ENCODE data around the gene CAPRIN2. TPM values are rescaled to one million over a fixed set of nuclear protein-coding genes. Genes with fewer than 3 reads are reported as not detected.

Gene CAPRIN2
- total RNA-seq, 1 donor from 2014 or later, result 20.4 TPM

GRCh38 chr12:30794591-30795409 is 40.0 kb upstream of the CAPRIN2 start:
- Histone ChIP-seq H3K4me1 (peaks cover 20% of the 10 kb centered on the region), H3K27ac (no peak overlapping the region), H3K27me3 (ENCODE audit: low read depth) (peaks cover 26% of the 10 kb centered on the region), H3K4me3 (peak overlapping the region; percentile 55), H3K36me3 (no peaks in the 10 kb centered on the region), H3K9me3 (no peaks in the 10 kb centered on the region)
- intact Hi-C loops (cut with DNase I), result no loop called here
- TF ChIP-seq CTCF (IDR thresholded peaks at IDR 0.05), result no peak
- DNase-seq (no peak), ATAC-seq (peak in 1 of 2 donors; percentile 13)

GRCh38 chr12:30794020-30794419 is 39.3 kb upstream of the CAPRIN2 start:
- ATAC-seq, result no peak
- no peak overlapping the region for H3K4me3 ChIP-seq

GRCh38 chr12:30792648-30793499 is 38.1 kb upstream of the CAPRIN2 start:
- Histone ChIP-seq H3K9me3 (no peaks in the 10 kb centered on the region), H3K4me1 (peaks cover 20% of the 10 kb centered on the region), H3K27me3 (ENCODE audit: low read depth) (peaks cover 26% of the 10 kb centered on the region), H3K4me3 (no peak overlapping the region), H3K27ac (no peak overlapping the region), H3K36me3 (no peaks in the 10 kb centered on the region)
- TF ChIP-seq CTCF (IDR thresholded peaks at IDR 0.05), result no peak
- ATAC-seq (no peak), DNase-seq (no peak)
- intact Hi-C loops (cut with DNase I), result no loop called here

More at GRCh38 chr12:30794020-30794419, 39.3 kb upstream of the CAPRIN2 start:
- no peak for TF ChIP-seq CTCF (IDR thresholded peaks at IDR 0.05)
- no peak for DNase-seq
- intact Hi-C loops (cut with DNase I), result no loop called here
- peaks cover 26% of the 10 kb centered on the region for H3K27me3 ChIP-seq (ENCODE audit: low read depth)
- no peaks in the 10 kb centered on the region for H3K36me3 ChIP-seq
- H3K9me3 ChIP-seq, result no peaks in the 10 kb centered on the region
- no peak overlapping the region for H3K27ac ChIP-seq
- peaks cover 20% of the 10 kb centered on the region for H3K4me1 ChIP-seq

GRCh38 chr12:30792085-30792484 is 37.3 kb upstream of the CAPRIN2 start:
- H3K9me3 ChIP-seq, result no peaks in the 10 kb centered on the region
- TF ChIP-seq CTCF (IDR thresholded peaks at IDR 0.05), result no peak
- peaks cover 18% of the 10 kb centered on the region for H3K4me1 ChIP-seq
- intact Hi-C loops (cut with DNase I), result no loop called here
- H3K4me3 ChIP-seq, result no peak overlapping the region
- no peak overlapping the region for H3K27ac ChIP-seq
- ATAC-seq, result no peak
- no peak for DNase-seq
- peaks cover 19% of the 10 kb centered on the region for H3K27me3 ChIP-seq (ENCODE audit: low read depth)
- no peaks in the 10 kb centered on the region for H3K36me3 ChIP-seq

GRCh38 chr12:30788754-30789153 is 34.0 kb upstream of the CAPRIN2 start:
- DNase-seq, result no peak
- intact Hi-C loops (cut with DNase I), result no loop called here
- no peak for TF ChIP-seq CTCF (IDR thresholded peaks at IDR 0.05)

More at GRCh38 chr12:30788754-30789153, 34.0 kb upstream of the CAPRIN2 start:
- Histone ChIP-seq H3K36me3 (no peaks in the 10 kb centered on the region), H3K27ac (no peak overlapping the region), H3K4me1 (no peaks in the 10 kb centered on the region), H3K9me3 (no peaks in the 10 kb centered on the region), H3K27me3 (ENCODE audit: low read depth) (no peaks in the 10 kb centered on the region), H3K4me3 (no peak overlapping the region)
- ATAC-seq, result no peak
